Measurements from ENCODE around the gene USP6NL.

The USP6NL gene

DNA sequence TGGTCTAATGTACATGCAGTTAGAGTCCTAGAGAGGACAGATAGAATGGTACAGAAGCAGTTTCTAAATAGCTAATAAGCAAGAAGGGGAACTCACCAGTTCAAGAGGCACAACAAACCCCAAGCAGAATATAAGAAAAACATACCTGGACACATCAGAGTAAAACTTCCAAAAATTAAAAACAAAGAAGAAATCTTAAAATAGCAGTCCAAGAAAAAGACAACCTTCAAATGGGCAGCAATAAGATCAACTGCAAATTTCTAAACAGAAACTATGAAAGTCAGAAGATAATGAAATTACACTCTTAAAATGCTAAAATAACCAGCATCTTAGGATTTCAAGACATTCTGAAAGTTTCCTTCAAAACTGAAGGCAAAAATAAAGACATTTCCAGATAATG, 55.9 kb downstream of the USP6NL start:
- TF ChIP-seq, protein P1, sequence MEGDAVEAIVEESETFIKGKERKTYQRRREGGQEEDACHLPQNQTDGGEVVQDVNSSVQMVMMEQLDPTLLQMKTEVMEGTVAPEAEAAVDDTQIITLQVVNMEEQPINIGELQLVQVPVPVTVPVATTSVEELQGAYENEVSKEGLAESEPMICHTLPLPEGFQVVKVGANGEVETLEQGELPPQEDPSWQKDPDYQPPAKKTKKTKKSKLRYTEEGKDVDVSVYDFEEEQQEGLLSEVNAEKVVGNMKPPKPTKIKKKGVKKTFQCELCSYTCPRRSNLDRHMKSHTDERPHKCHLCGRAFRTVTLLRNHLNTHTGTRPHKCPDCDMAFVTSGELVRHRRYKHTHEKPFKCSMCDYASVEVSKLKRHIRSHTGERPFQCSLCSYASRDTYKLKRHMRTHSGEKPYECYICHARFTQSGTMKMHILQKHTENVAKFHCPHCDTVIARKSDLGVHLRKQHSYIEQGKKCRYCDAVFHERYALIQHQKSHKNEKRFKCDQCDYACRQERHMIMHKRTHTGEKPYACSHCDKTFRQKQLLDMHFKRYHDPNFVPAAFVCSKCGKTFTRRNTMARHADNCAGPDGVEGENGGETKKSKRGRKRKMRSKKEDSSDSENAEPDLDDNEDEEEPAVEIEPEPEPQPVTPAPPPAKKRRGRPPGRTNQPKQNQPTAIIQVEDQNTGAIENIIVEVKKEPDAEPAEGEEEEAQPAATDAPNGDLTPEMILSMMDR (conservative IDR thresholded peaks at IDR 0.05; ENCODE audit: low read depth, low read length) = no peak

DNA sequence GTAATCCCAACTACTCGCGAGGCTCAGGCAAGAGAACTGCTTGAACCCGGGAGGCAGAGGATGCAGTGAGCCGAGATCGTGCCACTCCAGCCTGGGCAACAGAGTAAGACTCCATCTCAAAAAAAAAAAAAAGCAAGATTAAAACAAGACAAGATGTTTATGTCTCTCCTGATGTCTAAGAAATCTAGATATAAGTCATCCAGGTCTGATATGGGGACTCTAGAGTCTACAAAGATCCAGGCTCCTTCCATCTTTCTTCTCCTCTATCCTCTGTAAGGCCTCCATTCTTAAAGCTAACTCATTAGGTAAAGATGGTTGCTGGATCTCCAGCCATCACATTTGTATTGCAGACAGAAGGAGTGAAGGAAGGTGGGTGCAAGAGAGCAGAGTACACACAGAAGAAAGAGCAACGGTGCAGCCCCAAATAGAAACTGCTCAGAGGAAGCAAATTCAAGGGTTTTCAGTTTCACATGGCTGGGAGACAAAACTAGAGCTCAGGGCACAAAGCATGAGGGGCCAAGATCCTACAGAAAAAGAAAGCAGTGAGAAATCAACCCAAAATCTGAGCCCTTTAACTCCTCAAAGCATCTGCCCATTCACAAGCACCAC, 57.6 kb downstream of the USP6NL start:
- TF ChIP-seq, protein P1 (conservative IDR thresholded peaks at IDR 0.05; ENCODE audit: low read depth, low read length) = no peak
- no peak overlapping the region for H3K4me3 ChIP-seq (ENCODE audit: low read length)
- DNase-seq (ENCODE audit: low read depth) = no peak

More for the DNA sequence above, 55.9 kb downstream of the USP6NL start:
- no peak overlapping the region for H3K4me3 ChIP-seq (ENCODE audit: low read length)
- DNase-seq (ENCODE audit: low read depth) = no peak

DNA sequence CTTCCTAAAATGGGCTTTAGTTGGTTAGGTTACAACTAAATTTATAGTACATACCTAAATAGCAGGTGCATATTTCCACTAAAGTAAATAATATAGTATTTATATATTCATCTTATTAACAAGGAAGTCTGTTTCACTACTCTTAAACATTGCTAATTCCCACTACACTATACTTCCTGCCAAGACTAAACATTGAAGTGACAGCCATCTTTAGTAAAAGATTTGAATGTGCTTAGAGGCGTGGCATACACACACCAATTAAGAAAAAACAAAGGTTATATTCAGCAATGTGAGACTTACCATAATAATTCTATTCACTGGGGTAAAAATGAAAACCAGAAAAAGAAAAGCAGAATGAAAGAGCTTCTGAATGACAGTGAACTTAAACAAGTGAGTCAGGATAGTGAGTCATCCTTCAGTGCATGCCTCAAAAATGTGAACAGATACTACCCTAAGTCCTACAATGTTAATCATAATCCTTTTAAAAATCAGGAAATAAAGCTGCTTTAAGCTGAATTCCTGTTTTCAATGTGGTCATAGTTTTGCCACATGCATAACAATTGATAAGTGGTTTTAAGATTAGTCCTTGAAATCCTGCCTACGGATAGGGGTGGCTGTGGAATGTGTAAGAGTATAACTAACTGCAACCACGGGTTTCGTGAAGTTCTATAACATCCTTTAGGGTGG, 59.4 kb downstream of the USP6NL start:
- TF ChIP-seq, protein P1 (conservative IDR thresholded peaks at IDR 0.05; ENCODE audit: low read depth, low read length) = no peak
- no peak overlapping the region for H3K4me3 ChIP-seq (ENCODE audit: low read length)
- peak; percentile 99 for DNase-seq (ENCODE audit: low read depth)

DNA sequence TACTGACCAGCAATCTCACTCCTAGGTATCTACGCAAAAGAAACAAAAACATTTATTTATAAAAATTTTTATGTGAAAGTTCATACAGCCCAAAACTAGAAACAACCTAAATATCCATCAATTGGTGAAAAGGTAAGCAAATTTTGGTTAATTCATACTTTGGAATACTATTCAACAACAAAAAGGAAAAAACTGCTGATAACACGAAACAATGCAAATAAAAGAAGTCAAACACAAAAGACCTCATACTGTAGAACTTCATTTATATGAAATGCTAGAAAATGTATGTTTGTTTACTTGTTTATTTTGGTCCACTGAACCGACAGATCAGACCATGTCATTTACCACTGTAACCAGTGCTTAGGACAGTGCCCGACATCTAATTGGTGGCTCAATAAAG, 60.3 kb downstream of the USP6NL start:
- H3K4me3 ChIP-seq (ENCODE audit: low read length) = no peak overlapping the region
- TF ChIP-seq, protein P1 (conservative IDR thresholded peaks at IDR 0.05; ENCODE audit: low read depth, low read length) = no peak
- no peak for DNase-seq (ENCODE audit: low read depth)

DNA sequence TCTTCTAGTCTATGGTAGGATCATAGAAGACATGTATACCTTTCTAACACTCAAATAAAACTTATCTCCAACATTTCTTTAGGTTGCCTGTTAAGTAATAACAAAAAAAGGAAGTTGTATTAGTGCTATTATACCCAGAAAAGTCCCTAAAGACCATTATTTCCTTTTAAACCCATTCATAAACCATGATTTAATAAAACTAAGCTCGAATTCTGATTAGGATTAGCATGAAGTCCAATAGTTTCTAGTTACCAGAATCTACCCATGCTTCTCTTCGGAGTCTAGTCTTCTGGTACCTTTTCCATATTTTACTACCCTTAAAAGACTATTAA, 62.7 kb downstream of the USP6NL start:
- TF ChIP-seq, protein P1 (conservative IDR thresholded peaks at IDR 0.05; ENCODE audit: low read depth, low read length) = no peak
- H3K4me3 ChIP-seq (ENCODE audit: low read length) = no peak overlapping the region
- no peak for DNase-seq (ENCODE audit: low read depth)

DNA sequence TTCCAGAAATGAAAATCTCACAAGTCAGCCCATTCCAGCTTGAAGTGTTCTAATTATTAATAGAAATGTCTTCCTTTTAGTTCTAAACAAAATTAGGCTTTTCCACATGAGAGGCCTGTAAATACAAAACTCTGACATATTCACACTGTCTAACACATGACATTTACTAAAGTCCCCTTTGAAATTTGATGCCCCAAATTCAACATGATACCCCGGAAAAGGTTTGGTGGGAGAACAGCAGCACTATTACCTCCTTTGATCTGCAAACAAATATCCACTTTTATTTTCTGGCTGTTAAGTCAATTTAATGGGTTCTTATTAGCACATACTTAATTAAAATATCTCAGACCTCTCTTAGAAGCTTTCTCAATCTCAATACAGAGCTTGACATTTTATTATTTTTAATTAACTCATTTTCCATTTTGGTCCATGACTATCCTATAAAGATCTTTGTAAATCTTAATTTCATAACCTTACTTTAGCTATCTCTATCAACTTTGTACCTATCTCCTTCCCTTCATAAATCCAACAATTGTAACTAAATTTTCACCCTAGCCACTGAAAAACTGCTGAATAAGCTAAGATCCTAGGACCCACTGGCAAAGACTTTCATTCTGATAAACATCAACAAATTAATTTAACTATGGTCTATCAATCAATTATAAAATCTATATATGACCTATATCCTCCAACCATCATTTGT, 63.2 kb downstream of the USP6NL start:
- TF ChIP-seq, protein P1 (conservative IDR thresholded peaks at IDR 0.05; ENCODE audit: low read depth, low read length) = no peak
- DNase-seq (ENCODE audit: low read depth) = no peak
- H3K4me3 ChIP-seq (ENCODE audit: low read length) = no peak overlapping the region
